Dermis microvascular lymphatic vessel endothelial cell (primary cell): ENCODE data around the gene SFTPB. TPM values are rescaled to one million over a fixed set of nuclear protein-coding genes. Genes with fewer than 3 reads are reported as not detected.

Source experiments
- DNase-seq, 2 donors: peaks; one replicate each; pipeline versions ENCODE4 v3.0.0 to v3.0.0-alpha.2; 2010; ENCODE audit warnings: low read depth in 2 of 2
- total RNA-seq: library from RNA; depleted of rRNA; stranded (reverse); fragments of >200 nt; gene quantifications from 2 replicates; pipeline ENCODE4 v1.2.1, GENCODE V29; 2014

SFTPB gene
- total RNA-seq, 1 donor from 2014 or later, result not detected

- DNase-seq, result no peak
These were observed 54.1 kb downstream of the SFTPB start for GRCh38 chr2:85613717-85614515.

- DNase-seq, result peak; percentile 65 to 87
These were observed 56.1 kb downstream of the SFTPB start, which contains the start of gene C2orf68 for GRCh38 chr2:85611705-85612587. Gene C2orf68, minus strand, starts transcription at chr2:85612066. Its CDS starts 82 bp downstream, at chr2:85611984.

- no peak for DNase-seq
These were observed 56.7 kb downstream of the SFTPB start for GRCh38 chr2:85611217-85611704.

Other genes with a start within 250 kb of the SFTPB start
- under 0.01 TPM in 2 replicates for gene SH2D6, start 249.5 kb downstream of the SFTPB start, total RNA-seq
- 89.1 and 116 TPM in 2 replicates for gene MAT2A, start 129.0 kb downstream of the SFTPB start, total RNA-seq
- gene GGCX, start 106.7 kb downstream of the SFTPB start, total RNA-seq, result 27.3 and 40.0 TPM in 2 replicates
- gene VAMP8, start 90.6 kb downstream of the SFTPB start, total RNA-seq, result 2.8 and 5.9 TPM in 2 replicates
- gene VAMP5, start 83.8 kb downstream of the SFTPB start, total RNA-seq, result 89.2 and 109 TPM in 2 replicates
- gene RNF181, start 72.5 kb downstream of the SFTPB start, total RNA-seq, result 197 and 224 TPM in 2 replicates
- gene TMEM150A, start 65.5 kb downstream of the SFTPB start, total RNA-seq, result 5.8 and 14.2 TPM in 2 replicates
- gene C2orf68, start 56.1 kb downstream of the SFTPB start, total RNA-seq, result 16.6 and 20.7 TPM in 2 replicates
- 37.7 and 42.6 TPM in 2 replicates for gene USP39, start 52.0 kb downstream of the SFTPB start, total RNA-seq
- gene GNLY, start 26.2 kb upstream of the SFTPB start, total RNA-seq, result not detected in 2 replicates
- 13.1 and 21.5 TPM in 2 replicates for gene ATOH8, start 85.8 kb upstream of the SFTPB start, total RNA-seq
- gene ST3GAL5, start 220.8 kb upstream of the SFTPB start, total RNA-seq, result 2.6 and 4.4 TPM in 2 replicates